ENCODE measurements around the gene PGAP1. TPM values are rescaled to one million over a fixed set of nuclear protein-coding genes. Genes with fewer than 3 reads are reported as not detected.

Gene PGAP1
- total RNA-seq, 1 experiment from 2014 or later: 7.1 TPM

DNA sequence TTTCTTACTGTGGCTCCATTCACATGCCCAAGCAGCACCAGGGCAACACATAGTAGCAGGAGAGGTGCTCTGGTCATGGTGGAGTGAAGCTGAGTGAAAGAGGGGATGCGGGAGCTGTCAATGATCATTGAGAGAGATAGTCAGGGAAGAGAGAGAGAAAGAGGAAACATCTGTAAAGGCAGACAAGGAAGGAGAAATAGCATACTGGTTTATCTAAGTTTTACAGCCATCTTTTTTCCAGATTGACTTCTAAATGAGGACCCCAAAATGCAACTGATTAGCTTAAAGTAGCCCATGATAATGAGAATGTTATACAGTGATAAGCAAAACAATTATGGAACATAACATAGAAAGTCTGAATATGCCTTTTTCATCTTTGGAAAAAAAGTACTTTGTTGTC is 117.2 kb downstream of the PGAP1 start, which contains the start of gene C2orf66:
TSS of gene C2orf66 (minus strand) at position 96 of the 400 bp plus-strand sequence. CDS start at position 77, 19 bp downstream.
- no peaks in the 10 kb centered on the region for H3K9me3 ChIP-seq (ENCODE audit: control insufficient read depth in 1 of 2, insufficient read depth in 1 of 2, low read depth in 1 of 2, low read length in 2 of 2)
- intact Hi-C loops (cut with micrococcal nuclease): no loop called here
- no peak within 1 kb of the TSS for H3K9ac ChIP-seq (ENCODE audit: low read length)
- H3K79me2 ChIP-seq (ENCODE audit: insufficient read depth, low read length): no peaks in the 10 kb centered on the region
- no peak within 1 kb of the TSS for H3K4me3 ChIP-seq (replicated peaks in 1 of 2; ENCODE audit: low read depth in 1 of 2, low read length in 2 of 2)
- POLR2A ChIA-PET: no interaction called here
- H4K20me1 ChIP-seq (ENCODE audit: insufficient read depth): no peaks in the 10 kb centered on the region
- RAD21 ChIA-PET (ENCODE audit: low non-redundant PET in 1 of 2, low total read pairs in 2 of 2, uncharacterized antibody in 2 of 2, unreplicated experiment in 2 of 2): no interaction called here
- no peak for TF ChIP-seq ATF3 (IDR thresholded peaks at IDR 0.05)
- no peak for TF ChIP-seq EGR1 (IDR thresholded peaks at IDR 0.05; ENCODE audit: low read depth)
- TF ChIP-seq ELF1 (IDR thresholded peaks at IDR 0.05; ENCODE audit: borderline replicate concordance, low read depth): no peak
- no peak for TF ChIP-seq TCF7L2 (IDR thresholded peaks at IDR 0.05; ENCODE audit: borderline replicate concordance, extremely low read depth, insufficient read depth, insufficient read length)
- no peak for TF ChIP-seq POLR2A (IDR thresholded peaks at IDR 0.05; ENCODE audit: borderline replicate concordance, extremely low read depth, insufficient read depth, insufficient read length)
- no peak for TF ChIP-seq EZH2phosphoT487 (IDR thresholded peaks at IDR 0.05; ENCODE audit: borderline replicate concordance)
- TF ChIP-seq ZBTB33 (IDR thresholded peaks at IDR 0.05; ENCODE audit: extremely low read depth, insufficient replicate concordance, low read length): no peak
- no peaks in the 10 kb centered on the region for H3K9me2 ChIP-seq (ENCODE audit: insufficient read depth)
- H3K27me3 ChIP-seq (ENCODE audit: insufficient read depth, low read length): no peaks in the 10 kb centered on the region
- H2AFZ ChIP-seq (ENCODE audit: low read depth, low read length, poor library complexity, severe bottlenecking): no peak within 1 kb of the TSS
- DNase-seq (ENCODE audit: low read depth, low spot score) (no peak), ATAC-seq (no peak)
- H3K4me2 ChIP-seq (ENCODE audit: low read length): no peak within 1 kb of the TSS
- CTCF ChIA-PET: interaction anchor here (0.6 kb wide), 1 partner anchor 19 kb away, joined by 6 read pairs; no protein-coding TSS in a partner anchor
- H3K27ac ChIP-seq (ENCODE audit: low read depth, low read length): no peak within 1 kb of the TSS
- no peaks in the 10 kb centered on the region for H3K36me3 ChIP-seq (ENCODE audit: control insufficient read depth in 1 of 2, insufficient read depth in 2 of 2, low read length in 2 of 2)
- H3K4me1 ChIP-seq (ENCODE audit: control insufficient read depth in 1 of 2, insufficient read depth in 2 of 2, low read length in 2 of 2): no peaks in the 10 kb centered on the region
- BruUV-seq (replicated peaks): no TSS peak
